Measurements from ENCODE around the gene NHS. TPM values are rescaled to one million over a fixed set of nuclear protein-coding genes. Genes with fewer than 3 reads are reported as not detected.

Gene NHS
- total RNA-seq, 2 donors from 2014 or later = under 0.01 to 1.3 TPM

DNA sequence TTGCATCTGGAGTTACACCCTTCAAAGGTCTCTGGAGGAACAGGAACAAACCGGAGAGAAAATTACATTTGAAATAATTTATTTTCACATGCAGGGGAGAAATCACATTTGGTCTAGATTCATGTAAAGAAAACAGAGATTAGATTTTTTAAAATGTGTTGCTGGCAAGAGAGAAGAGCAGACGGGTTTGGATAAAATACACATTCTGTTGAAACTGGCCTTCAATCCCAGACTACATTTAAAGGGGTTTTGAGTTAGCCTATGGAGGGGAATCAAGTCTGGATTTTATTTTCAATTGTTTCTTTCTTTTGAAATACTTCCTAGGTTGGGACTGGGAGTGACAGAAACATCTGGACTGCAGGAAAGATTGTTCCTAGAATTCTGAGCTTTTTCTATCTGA, 180.8 kb downstream of the NHS start:
- 64 to 69% methylated on average over 2 of the region's 2 CpGs for WGBS, 2 donors
- Histone ChIP-seq H3K9me3 (no peaks in the 10 kb centered on the region), H3K27ac (no peak overlapping the region), H3K36me3 (replicated peaks in 1 of 2; ENCODE audit: insufficient read depth in 1 of 2, low read depth in 2 of 2) (no peaks in the 10 kb centered on the region), H3K27me3 (no peaks in the 10 kb centered on the region), H3K4me3 (no peak overlapping the region), H3K4me1 (peaks cover 7% of the 10 kb centered on the region)
- TF ChIP-seq, protein P1, sequence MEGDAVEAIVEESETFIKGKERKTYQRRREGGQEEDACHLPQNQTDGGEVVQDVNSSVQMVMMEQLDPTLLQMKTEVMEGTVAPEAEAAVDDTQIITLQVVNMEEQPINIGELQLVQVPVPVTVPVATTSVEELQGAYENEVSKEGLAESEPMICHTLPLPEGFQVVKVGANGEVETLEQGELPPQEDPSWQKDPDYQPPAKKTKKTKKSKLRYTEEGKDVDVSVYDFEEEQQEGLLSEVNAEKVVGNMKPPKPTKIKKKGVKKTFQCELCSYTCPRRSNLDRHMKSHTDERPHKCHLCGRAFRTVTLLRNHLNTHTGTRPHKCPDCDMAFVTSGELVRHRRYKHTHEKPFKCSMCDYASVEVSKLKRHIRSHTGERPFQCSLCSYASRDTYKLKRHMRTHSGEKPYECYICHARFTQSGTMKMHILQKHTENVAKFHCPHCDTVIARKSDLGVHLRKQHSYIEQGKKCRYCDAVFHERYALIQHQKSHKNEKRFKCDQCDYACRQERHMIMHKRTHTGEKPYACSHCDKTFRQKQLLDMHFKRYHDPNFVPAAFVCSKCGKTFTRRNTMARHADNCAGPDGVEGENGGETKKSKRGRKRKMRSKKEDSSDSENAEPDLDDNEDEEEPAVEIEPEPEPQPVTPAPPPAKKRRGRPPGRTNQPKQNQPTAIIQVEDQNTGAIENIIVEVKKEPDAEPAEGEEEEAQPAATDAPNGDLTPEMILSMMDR (IDR thresholded peaks at IDR 0.05) = no peak
- TF ChIP-seq POLR2A (IDR thresholded peaks at IDR 0.05) = no peak
- ATAC-seq = no peak
- DNase-seq = no peak
- intact Hi-C loops (cut with DNase I) = no loop called here

DNA sequence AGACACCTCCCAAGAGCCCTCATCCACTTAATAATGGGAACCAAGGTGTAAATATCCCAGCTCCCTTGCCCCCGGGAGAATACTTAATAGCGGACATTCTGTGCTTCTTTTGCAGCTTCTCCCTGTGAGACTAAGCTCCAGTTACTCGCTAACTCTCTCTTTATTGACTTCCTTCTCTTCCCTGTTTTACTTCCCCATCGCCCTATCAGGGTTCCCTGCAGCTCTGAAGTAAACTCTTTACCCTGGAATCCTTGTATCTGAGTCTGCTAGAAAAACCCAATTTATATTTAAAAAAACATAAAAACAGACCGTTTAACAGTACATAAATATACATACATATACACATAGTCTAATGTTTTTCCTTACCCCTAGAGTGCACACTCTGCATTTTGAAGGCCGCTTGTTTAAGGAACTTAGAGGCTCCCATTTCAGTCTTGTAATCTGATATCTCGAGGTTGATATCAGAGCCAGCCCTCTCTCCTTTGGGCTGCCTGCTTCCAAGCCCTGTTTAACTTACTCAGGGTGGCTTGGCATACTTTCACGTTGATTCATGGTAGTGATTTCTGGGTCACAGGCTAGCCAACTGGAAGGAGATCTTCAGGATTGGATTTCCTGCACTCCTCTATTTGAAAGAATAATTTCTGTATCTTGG, 184.9 kb downstream of the NHS start:
- no peaks in the 10 kb centered on the region for H3K9me3 ChIP-seq
- ATAC-seq = peak; percentile 72
- H3K27me3 ChIP-seq = no peaks in the 10 kb centered on the region
- H3K4me1 ChIP-seq = peaks cover 7% of the 10 kb centered on the region
- DNase-seq = peak in 3 of 4 donors; percentile 29 to 34 (median 33)
- no peak for TF ChIP-seq POLR2A (IDR thresholded peaks at IDR 0.05)
- TF ChIP-seq, protein P1 (IDR thresholded peaks at IDR 0.05) = no peak
- WGBS, 2 donors = 30 to 33% methylated on average over 7 to 8 of the region's 8 CpGs
- no peak overlapping the region for H3K27ac ChIP-seq
- H3K36me3 ChIP-seq (replicated peaks in 1 of 2; ENCODE audit: insufficient read depth in 1 of 2, low read depth in 2 of 2) = no peaks in the 10 kb centered on the region
- H3K4me3 ChIP-seq = no peak overlapping the region
- intact Hi-C loops (cut with DNase I) = no loop called here

DNA sequence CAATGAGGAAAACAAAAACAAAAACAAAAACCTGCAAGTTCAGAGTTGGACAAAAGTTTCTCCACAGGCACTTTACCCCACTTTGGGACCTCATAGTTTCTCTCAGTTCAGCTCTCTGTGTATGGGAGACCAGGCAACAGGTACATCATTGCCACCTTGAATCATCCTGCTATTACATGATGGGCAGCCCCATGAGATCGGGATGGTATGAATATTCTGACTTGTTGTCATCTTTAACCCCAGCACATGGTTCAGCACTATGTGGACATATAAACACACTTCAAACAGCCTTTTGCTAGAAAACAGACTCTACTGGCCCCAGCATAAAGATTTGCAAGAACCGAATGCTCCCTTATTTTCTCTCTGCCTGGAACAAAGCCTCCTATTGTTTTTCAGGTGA, 185.4 kb downstream of the NHS start:
- no peak for DNase-seq
- Histone ChIP-seq H3K27me3 (no peaks in the 10 kb centered on the region), H3K27ac (no peak overlapping the region), H3K9me3 (no peaks in the 10 kb centered on the region), H3K4me1 (peaks cover 7% of the 10 kb centered on the region), H3K4me3 (no peak overlapping the region), H3K36me3 (replicated peaks in 1 of 2; ENCODE audit: insufficient read depth in 1 of 2, low read depth in 2 of 2) (no peaks in the 10 kb centered on the region)
- no peak for ATAC-seq
- WGBS, 2 donors = 50 to 60% methylated on average over 1 to 2 of the region's 2 CpGs
- intact Hi-C loops (cut with DNase I) = no loop called here
- no peak for TF ChIP-seq POLR2A (IDR thresholded peaks at IDR 0.05)
- TF ChIP-seq, protein P1 (IDR thresholded peaks at IDR 0.05) = no peak

DNA sequence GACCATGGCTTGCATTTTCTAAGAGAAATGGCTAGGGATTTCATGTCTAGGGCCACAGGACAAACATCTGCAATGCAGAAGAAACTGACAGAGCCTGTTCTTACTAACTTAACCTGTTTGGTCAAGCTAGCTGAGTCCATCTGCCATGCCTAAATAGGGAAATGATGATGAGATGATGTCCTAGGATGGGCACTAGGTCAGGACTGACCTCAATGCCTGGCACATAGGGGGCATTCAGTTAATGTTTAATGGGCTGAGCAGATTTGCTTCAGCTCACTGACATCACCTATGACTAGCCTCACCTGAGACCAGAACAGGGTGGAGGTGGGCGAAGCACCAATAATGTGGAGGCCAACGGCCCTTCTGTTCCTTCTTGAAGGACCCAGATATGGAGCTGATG, 188.1 kb downstream of the NHS start:
- Histone ChIP-seq H3K27ac (no peak overlapping the region), H3K9me3 (no peaks in the 10 kb centered on the region), H3K4me3 (no peak overlapping the region), H3K36me3 (replicated peaks in 1 of 2; ENCODE audit: insufficient read depth in 1 of 2, low read depth in 2 of 2) (no peaks in the 10 kb centered on the region), H3K4me1 (peaks cover 7% of the 10 kb centered on the region), H3K27me3 (no peaks in the 10 kb centered on the region)
- intact Hi-C loops (cut with DNase I) = no loop called here
- DNase-seq (no peak), ATAC-seq (no peak)
- TF ChIP-seq, protein P1 (IDR thresholded peaks at IDR 0.05) = no peak
- no peak for TF ChIP-seq POLR2A (IDR thresholded peaks at IDR 0.05)
- 96 to 100% methylated on average over 2 of the region's 2 CpGs for WGBS, 2 donors

DNA sequence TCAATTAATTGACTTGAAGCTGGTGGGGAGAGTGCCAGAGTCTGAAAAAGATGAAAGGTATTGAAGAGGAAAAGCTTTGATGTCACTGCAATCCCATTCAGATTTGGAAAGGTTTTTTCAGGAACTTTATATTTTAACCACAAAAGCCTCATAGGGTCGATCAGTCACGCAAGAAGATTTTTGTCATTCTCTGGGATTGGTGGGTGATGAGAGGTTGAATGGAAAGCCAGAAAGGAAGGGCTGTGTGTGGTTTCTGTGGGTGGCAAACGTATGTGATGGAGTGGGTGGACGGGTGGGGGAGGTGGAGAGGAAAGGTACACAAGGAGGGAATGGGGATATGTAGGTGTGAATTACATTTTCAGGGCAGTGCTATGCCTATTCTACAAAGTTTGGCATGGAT, 188.5 kb downstream of the NHS start:
- Histone ChIP-seq H3K4me3 (no peak overlapping the region), H3K27ac (no peak overlapping the region), H3K36me3 (replicated peaks in 1 of 2; ENCODE audit: insufficient read depth in 1 of 2, low read depth in 2 of 2) (no peaks in the 10 kb centered on the region), H3K4me1 (peaks cover 7% of the 10 kb centered on the region), H3K9me3 (no peaks in the 10 kb centered on the region), H3K27me3 (no peaks in the 10 kb centered on the region)
- TF ChIP-seq, protein P1 (IDR thresholded peaks at IDR 0.05) = no peak
- TF ChIP-seq POLR2A (IDR thresholded peaks at IDR 0.05) = no peak
- intact Hi-C loops (cut with DNase I) = no loop called here
- ATAC-seq = no peak
- DNase-seq = no peak
- 60 to 84% methylated on average over 4 of the region's 4 CpGs for WGBS, 2 donors

Measured in body of pancreas (tissue), 4 donors.